ENCODE data around the gene MYL3. TPM values are rescaled to one million over a fixed set of nuclear protein-coding genes. Genes with fewer than 3 reads are reported as not detected.

MYL3 gene
- total RNA-seq, 1 donor from 2014 or later = not detected

DNA sequence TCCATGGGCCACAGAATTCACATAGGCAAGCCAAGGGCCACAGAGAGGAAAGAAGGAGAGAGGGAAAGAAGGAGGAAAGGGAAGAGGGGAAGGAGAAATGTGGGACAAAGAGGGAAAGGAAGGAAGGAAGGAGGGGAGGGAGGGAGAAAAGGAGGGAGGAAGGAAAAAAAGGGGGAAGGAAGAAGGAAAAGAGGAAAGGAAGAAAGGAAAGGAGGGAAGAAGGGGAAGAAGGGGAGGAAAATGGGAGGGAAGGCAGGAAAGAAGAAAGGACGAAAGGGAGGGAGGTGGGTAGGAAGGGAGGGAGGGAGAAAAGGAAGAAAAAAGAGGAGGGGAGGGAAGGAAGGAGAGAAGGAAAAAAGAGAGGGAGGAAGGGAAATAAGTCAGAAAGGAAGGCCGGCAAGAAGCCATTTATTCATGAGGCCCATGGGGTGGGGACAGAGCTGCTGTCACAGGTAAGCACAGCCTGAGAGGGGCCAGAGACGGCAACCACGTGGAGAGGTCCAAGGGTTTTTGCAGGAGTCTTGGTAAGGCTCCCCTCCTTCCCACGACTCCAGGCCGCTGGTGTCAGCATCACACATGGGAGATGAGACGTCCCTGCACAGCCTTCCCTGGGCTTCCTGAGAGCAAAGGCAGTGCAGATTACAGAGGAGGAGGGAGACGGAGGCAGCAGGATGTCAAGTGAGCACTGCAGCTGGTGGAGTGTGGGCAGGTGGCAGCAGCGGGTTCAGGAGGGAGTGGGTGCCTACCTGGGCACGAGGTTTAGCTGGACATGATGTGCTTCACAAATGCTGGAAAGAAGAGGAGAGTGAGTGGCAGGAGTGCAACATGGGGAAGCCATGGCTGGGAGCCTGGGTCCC is 5.5 kb downstream of the MYL3 start:
- no peaks in the 10 kb centered on the region for H3K36me3 ChIP-seq (ENCODE audit: control insufficient read depth, insufficient read depth, low read length)
- TF ChIP-seq, protein P1, sequence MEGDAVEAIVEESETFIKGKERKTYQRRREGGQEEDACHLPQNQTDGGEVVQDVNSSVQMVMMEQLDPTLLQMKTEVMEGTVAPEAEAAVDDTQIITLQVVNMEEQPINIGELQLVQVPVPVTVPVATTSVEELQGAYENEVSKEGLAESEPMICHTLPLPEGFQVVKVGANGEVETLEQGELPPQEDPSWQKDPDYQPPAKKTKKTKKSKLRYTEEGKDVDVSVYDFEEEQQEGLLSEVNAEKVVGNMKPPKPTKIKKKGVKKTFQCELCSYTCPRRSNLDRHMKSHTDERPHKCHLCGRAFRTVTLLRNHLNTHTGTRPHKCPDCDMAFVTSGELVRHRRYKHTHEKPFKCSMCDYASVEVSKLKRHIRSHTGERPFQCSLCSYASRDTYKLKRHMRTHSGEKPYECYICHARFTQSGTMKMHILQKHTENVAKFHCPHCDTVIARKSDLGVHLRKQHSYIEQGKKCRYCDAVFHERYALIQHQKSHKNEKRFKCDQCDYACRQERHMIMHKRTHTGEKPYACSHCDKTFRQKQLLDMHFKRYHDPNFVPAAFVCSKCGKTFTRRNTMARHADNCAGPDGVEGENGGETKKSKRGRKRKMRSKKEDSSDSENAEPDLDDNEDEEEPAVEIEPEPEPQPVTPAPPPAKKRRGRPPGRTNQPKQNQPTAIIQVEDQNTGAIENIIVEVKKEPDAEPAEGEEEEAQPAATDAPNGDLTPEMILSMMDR (IDR thresholded peaks at IDR 0.05; ENCODE audit: insufficient read depth, low read length, severe bottlenecking) = no peak
- DNase-seq (ENCODE audit: low read depth) (no peak), FAIRE-seq (peak; percentile 32)
- no peak overlapping the region for H3K4me3 ChIP-seq (ENCODE audit: low read depth, low read length)
- H3K27me3 ChIP-seq (ENCODE audit: control insufficient read depth, insufficient read depth, low read length) = no peaks in the 10 kb centered on the region

DNA sequence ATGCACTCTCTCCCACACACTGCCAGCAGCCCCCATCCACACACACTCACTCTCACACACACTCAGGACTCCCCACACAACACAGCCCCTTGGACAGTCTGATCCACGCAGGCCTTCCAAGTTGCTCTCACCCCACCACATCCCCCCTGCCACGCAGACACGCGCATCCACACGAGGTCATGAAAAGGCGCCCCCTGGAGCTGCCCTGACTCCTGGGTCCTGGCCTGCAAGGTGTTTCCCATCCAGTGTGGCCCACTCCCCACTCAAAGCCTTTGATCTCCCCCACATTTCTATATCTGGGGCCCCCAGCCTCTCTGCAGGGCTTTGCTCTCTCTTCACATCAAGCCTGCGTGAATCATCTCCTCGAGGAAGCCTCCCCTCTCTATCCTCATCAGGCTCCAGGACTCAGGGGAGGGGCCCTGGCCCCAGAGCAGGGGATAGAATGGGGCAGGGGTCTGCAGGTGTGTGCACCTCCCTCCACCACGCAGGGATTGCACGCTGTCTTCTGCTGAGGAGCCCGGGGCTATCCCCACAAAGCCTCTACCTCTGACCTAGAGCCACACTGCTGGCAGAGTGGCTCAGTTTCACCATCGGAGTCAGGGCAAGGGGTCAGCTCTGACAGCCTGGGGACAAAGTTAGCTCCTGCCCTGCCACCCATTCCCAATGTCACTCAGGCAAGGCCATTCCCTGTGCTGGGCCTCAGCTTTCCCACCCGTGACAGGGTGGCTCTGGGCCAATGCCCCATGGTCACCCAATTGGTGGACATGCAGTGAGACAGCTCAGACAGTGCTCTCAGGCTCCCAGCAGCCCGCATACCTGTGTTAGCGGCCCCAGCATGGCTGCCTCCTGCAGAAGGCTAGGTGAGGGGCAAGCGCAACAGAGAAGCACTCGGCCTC is 6.4 kb downstream of the MYL3 start:
- no peak for DNase-seq (ENCODE audit: low read depth)
- FAIRE-seq = no peak
- no peaks in the 10 kb centered on the region for H3K36me3 ChIP-seq (ENCODE audit: control insufficient read depth, insufficient read depth, low read length)
- no peak overlapping the region for H3K4me3 ChIP-seq (ENCODE audit: low read depth, low read length)
- TF ChIP-seq, protein P1 (IDR thresholded peaks at IDR 0.05; ENCODE audit: insufficient read depth, low read length, severe bottlenecking) = no peak
- no peaks in the 10 kb centered on the region for H3K27me3 ChIP-seq (ENCODE audit: control insufficient read depth, insufficient read depth, low read length)

DNA sequence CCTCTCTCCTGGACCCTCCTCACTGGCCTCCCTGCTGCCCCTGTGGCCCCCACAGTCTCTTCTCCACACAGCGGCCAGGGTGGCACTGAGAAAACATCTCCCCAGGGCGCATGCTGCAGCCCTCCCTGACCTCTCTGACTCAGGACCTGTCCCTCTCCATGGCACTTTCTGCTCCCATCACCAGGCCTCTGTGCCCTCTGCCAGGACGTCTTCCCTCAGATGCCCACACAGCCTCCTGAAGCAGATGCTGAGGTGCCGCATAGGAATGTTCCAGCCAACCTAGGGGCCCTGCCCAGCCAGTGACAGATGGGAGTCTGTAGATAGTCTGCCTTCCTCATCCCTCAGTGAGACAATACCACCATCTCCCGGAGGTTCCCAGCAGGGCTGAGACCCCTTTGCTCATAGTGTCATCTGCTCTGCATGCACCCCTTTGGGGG is 8.7 kb downstream of the MYL3 start:
- DNase-seq (ENCODE audit: low read depth) (no peak), FAIRE-seq (no peak)
- no peaks in the 10 kb centered on the region for H3K36me3 ChIP-seq (ENCODE audit: control insufficient read depth, insufficient read depth, low read length)
- no peaks in the 10 kb centered on the region for H3K27me3 ChIP-seq (ENCODE audit: control insufficient read depth, insufficient read depth, low read length)
- no peak overlapping the region for H3K4me3 ChIP-seq (ENCODE audit: low read depth, low read length)
- TF ChIP-seq, protein P1 (IDR thresholded peaks at IDR 0.05; ENCODE audit: insufficient read depth, low read length, severe bottlenecking) = no peak

DNA sequence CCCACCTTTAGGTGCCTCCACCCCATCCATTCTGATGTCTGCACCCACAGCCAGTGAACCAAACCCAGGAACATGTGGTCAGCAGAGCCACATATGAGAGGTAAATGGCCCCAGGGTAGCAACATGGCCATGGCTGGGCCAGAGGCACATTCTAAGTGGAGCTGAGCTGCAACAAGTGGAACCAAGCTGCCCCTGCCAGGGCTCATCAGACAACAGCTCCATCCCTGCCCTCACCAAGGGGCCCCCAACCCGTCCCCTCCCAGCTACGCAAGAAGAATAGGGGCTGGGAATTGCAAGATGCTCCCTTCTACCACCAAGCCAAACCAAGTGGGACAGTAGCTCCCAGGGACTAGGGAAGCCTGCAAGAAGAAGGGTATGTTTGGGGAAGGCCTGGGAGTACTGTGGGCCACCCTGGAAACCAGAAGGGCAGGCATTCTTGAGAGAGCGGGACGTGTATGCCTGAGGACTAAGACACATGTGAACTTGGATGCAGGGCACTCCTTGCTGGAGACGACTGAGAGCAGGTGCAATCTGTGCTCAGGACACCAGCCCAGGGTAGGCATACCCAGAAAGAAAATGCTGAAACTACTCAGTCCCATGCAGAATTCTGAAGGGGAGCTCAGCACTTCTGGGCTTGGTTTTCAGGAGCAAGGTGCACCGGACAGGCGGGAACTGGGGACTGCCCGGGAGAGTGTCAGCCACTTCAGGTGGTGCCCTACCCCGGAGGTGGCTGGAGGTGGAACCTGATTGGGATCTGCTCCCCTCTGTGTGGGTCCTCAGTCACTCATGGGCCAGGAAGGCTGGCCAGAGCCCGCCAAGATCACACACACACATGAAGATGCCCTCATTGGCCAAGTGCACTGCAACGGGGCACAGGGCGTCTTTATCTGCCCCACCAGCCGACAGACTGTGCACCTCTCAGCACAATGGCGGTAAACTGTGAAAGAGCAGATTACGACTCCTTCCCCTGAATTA is 9.5 kb downstream of the MYL3 start:
- TF ChIP-seq, protein P1 (IDR thresholded peaks at IDR 0.05; ENCODE audit: insufficient read depth, low read length, severe bottlenecking) = no peak

DNA sequence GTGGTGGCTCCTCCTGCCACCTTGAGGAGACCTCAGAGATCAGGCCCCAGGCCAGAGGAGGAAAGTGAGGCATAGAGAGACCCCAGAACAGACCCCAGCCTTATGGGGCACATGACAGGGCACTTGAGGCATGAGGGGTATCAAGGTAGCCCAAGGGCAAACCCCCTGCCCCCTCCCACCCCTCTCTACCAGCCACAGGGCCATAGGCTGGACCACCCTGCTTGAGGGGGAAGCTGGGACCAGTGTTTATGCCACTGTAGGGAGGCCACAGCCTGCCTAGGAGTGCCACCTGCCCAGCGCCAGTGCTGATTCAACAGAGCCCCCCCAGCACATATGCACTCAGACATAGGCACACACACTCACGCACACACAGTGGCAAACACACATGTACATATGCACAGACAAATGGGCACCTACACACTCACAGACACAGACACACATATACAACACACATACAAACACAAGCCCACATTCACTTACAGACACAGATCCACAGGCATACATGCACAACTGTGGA is 10.3 kb downstream of the MYL3 start:
- Histone ChIP-seq H3K27me3 (ENCODE audit: control insufficient read depth, insufficient read depth, low read length) (no peaks in the 10 kb centered on the region), H3K4me3 (ENCODE audit: low read depth, low read length) (no peak overlapping the region), H3K36me3 (ENCODE audit: control insufficient read depth, insufficient read depth, low read length) (no peaks in the 10 kb centered on the region)
- DNase-seq (ENCODE audit: low read depth) (no peak), FAIRE-seq (peak; percentile 79)
- TF ChIP-seq, protein P1 (IDR thresholded peaks at IDR 0.05; ENCODE audit: insufficient read depth, low read length, severe bottlenecking) = no peak

More for the DNA sequence above, 9.5 kb downstream of the MYL3 start:
- Histone ChIP-seq H3K4me3 (ENCODE audit: low read depth, low read length) (no peak overlapping the region), H3K36me3 (ENCODE audit: control insufficient read depth, insufficient read depth, low read length) (no peaks in the 10 kb centered on the region), H3K27me3 (ENCODE audit: control insufficient read depth, insufficient read depth, low read length) (no peaks in the 10 kb centered on the region)
- no peak for FAIRE-seq
- no peak for DNase-seq (ENCODE audit: low read depth)

All from bronchial epithelial cell (primary cell).